NCI-H2196 treated with DMSO at 0.1 percent for 48 hours (cell line): Measurements from ENCODE around the gene PITPNB.

ENCODE experiments used
- DNase-seq: peaks from one replicate; lab custom pipeline; 2025; ENCODE audit not compliant: unreplicated experiment; lab: John Stamatoyannopoulos, UW

PITPNB gene

GRCh38 chr22:27919222-27919941 is at the start of gene PITPNB:
PITPNB (minus strand) TSS chr22:27919256; CDS start chr22:27919191, 65 bp downstream.
- peak; percentile 75 for DNase-seq

- DNase-seq: no peak
These were observed 47.4 kb upstream of the PITPNB start for GRCh38 chr22:27966168-27967064.

GRCh38 chr22:27962268-27963044 is 43.4 kb upstream of the PITPNB start:
- DNase-seq: no peak

GRCh38 chr22:27961680-27962079 is 42.6 kb upstream of the PITPNB start:
- DNase-seq: no peak

- DNase-seq: no peak
These were observed 42.1 kb upstream of the PITPNB start for GRCh38 chr22:27961182-27961581.

- DNase-seq: no peak
These were observed 40.5 kb upstream of the PITPNB start for GRCh38 chr22:27959335-27960090.

GRCh38 chr22:27952779-27953178 is 33.7 kb upstream of the PITPNB start:
- DNase-seq: no peak

- no peak for DNase-seq
These were observed 33.0 kb upstream of the PITPNB start for GRCh38 chr22:27952091-27952490.

GRCh38 chr22:27949421-27949820 is 30.4 kb upstream of the PITPNB start:
- DNase-seq: no peak

GRCh38 chr22:27948569-27948968 is 29.5 kb upstream of the PITPNB start:
- no peak for DNase-seq

GRCh38 chr22:27947448-27947847 is 28.4 kb upstream of the PITPNB start:
- DNase-seq: no peak

- DNase-seq: no peak
These were observed 22.1 kb upstream of the PITPNB start for GRCh38 chr22:27941143-27941542.

- DNase-seq: no peak
These were observed 18.4 kb upstream of the PITPNB start for GRCh38 chr22:27937453-27937852.

- DNase-seq: no peak
These were observed 16.8 kb upstream of the PITPNB start for GRCh38 chr22:27935897-27936296.

GRCh38 chr22:27934069-27934468 is 15.0 kb upstream of the PITPNB start:
- no peak for DNase-seq

- no peak for DNase-seq
These were observed 14.3 kb upstream of the PITPNB start for GRCh38 chr22:27933186-27933983.

GRCh38 chr22:27930331-27931060 is 11.4 kb upstream of the PITPNB start:
- DNase-seq: no peak

GRCh38 chr22:27927608-27928007 is 8.6 kb upstream of the PITPNB start:
- DNase-seq: no peak

GRCh38 chr22:27925331-27925730 is 6.3 kb upstream of the PITPNB start:
- DNase-seq: no peak
